Liver (tissue), 9 donors: ENCODE measurements around the gene SHC1. TPM values are rescaled to one million over a fixed set of nuclear protein-coding genes. Genes with fewer than 3 reads are reported as not detected.

ENCODE experiments used
- DNase-seq: peaks from one replicate; pipeline ENCODE4 v3.0.0-alpha.2; 2017; ENCODE audit warnings: low spot score
- H3K27ac ChIP-seq, 2 donors: one replicate each; pipeline ENCODE4 v1.7.0; 2013; ENCODE audit warnings: inconsistent platforms in 2 of 2, low read length in 2 of 2, control low read depth in 1 of 2, low read depth in 1 of 2, mild to moderate bottlenecking in 1 of 2
- H3K27me3 ChIP-seq, 4 donors: one replicate each; pipeline versions ENCODE4 v1.6.1 to v1.7.0; 2013; ENCODE audit warnings: low read length in 3 of 4, inconsistent platforms in 1 of 4, mild to moderate bottlenecking in 1 of 4, moderate library complexity in 1 of 4; ENCODE audit not compliant: control insufficient read depth in 4 of 4, insufficient read depth in 4 of 4
- H3K36me3 ChIP-seq, 4 donors: one replicate each; pipeline versions ENCODE4 v1.6.1 to v1.7.0; 2013; ENCODE audit warnings: low read length in 3 of 4, mild to moderate bottlenecking in 3 of 4, low read depth in 1 of 4, moderate library complexity in 1 of 4; ENCODE audit not compliant: control insufficient read depth in 4 of 4, insufficient read depth in 3 of 4
- H3K4me1 ChIP-seq, 4 donors: one replicate each; pipeline versions ENCODE4 v1.6.1 to v1.7.0; 2013; ENCODE audit warnings: low read length in 3 of 4, mild to moderate bottlenecking in 3 of 4, moderate library complexity in 1 of 4; ENCODE audit not compliant: control insufficient read depth in 4 of 4, insufficient read depth in 4 of 4
- H3K4me3 ChIP-seq, 3 donors: one replicate each; pipeline versions ENCODE4 v1.6.1 to v1.7.0; 2013; ENCODE audit warnings: low read length in 3 of 3, control low read depth in 1 of 3, low read depth in 1 of 3, mild to moderate bottlenecking in 1 of 3
- H3K9ac ChIP-seq, 2 donors: one replicate each; pipeline ENCODE4 v1.7.0; 2013; ENCODE audit warnings: low read length in 2 of 2, mild to moderate bottlenecking in 2 of 2, moderate library complexity in 2 of 2, control low read depth in 1 of 2, low read depth in 1 of 2
- H3K9me3 ChIP-seq, 4 donors: one replicate each; pipeline versions ENCODE4 v1.6.1 to v1.7.0; 2013; ENCODE audit warnings: low read length in 3 of 4; ENCODE audit not compliant: control insufficient read depth in 4 of 4
- ATF3 ChIP-seq: IDR thresholded peaks from 2 replicates; pipeline ENCODE4 v1.6.1; 2016; ENCODE audit warnings: antibody characterized with exemption
- CTCF ChIP-seq: fragments of 150-350 bp; IDR thresholded peaks from 2 replicates; pipeline ENCODE4 v1.5.1; 2017; ENCODE audit warnings: improper control_type of control experiment, low read depth, low read length; ENCODE audit not compliant: missing input control
- EGR1 ChIP-seq, 2 donors: IDR thresholded peaks; 2 replicates each; pipeline ENCODE4 v1.6.1; 2016 to 2018; ENCODE audit warnings: antibody characterized with exemption in 2 of 2, low read depth in 2 of 2
- FOXA1 ChIP-seq: IDR thresholded peaks from 2 replicates; pipeline ENCODE4 v1.6.1; 2016; ENCODE audit warnings: antibody characterized with exemption
- FOXA2 ChIP-seq: IDR thresholded peaks from 2 replicates; pipeline ENCODE4 v1.6.1; 2016; ENCODE audit warnings: antibody characterized with exemption
- GABPA ChIP-seq, 2 donors: IDR thresholded peaks in 1 of 2; conservative IDR thresholded peaks in 1 of 2; 2 replicates each; pipeline ENCODE4 v1.6.1; 2016; ENCODE audit warnings: antibody characterized with exemption in 2 of 2, mild to moderate bottlenecking in 1 of 2, moderate library complexity in 1 of 2
- HNF4A ChIP-seq, 2 donors: conservative IDR thresholded peaks; 2 replicates each; pipeline ENCODE4 v1.6.1; 2016; ENCODE audit warnings: antibody characterized with exemption in 2 of 2, mild to moderate bottlenecking in 2 of 2
- HNF4G ChIP-seq: IDR thresholded peaks from 2 replicates; pipeline ENCODE4 v1.6.1; 2016; ENCODE audit warnings: antibody characterized with exemption
- JUND ChIP-seq, 2 donors: IDR thresholded peaks; 2 replicates each; pipeline ENCODE4 v1.6.1; 2016; ENCODE audit warnings: antibody characterized with exemption in 2 of 2
- NR2F2 ChIP-seq: IDR thresholded peaks from 2 replicates; pipeline ENCODE4 v1.6.1; 2016; ENCODE audit warnings: antibody characterized with exemption
- RAD21 ChIP-seq, 2 donors: IDR thresholded peaks; 2 replicates each; pipeline ENCODE4 v1.6.1; 2016; ENCODE audit warnings: antibody characterized with exemption in 2 of 2, mild to moderate bottlenecking in 2 of 2
- RXRA ChIP-seq, 2 donors: IDR thresholded peaks; 2 replicates each; pipeline ENCODE4 v1.6.1; 2017 to 2018; ENCODE audit warnings: antibody characterized with exemption in 2 of 2, mild to moderate bottlenecking in 1 of 2
- SP1 ChIP-seq: IDR thresholded peaks from 2 replicates; pipeline ENCODE4 v1.6.1; 2018; ENCODE audit warnings: antibody characterized with exemption, mild to moderate bottlenecking
- TAF1 ChIP-seq: conservative IDR thresholded peaks from 2 replicates; pipeline ENCODE4 v1.6.1; 2016; ENCODE audit warnings: antibody characterized with exemption, mild to moderate bottlenecking
- YY1 ChIP-seq: IDR thresholded peaks from 2 replicates; pipeline ENCODE4 v1.6.1; 2016; ENCODE audit warnings: antibody characterized with exemption, mild to moderate bottlenecking
- WGBS: extraction: QIAGEN DNeasy Blood & Tissue Kit; methylation state at CpG from one replicate; pipeline ENCODE4 v1.1.7; 2013; 5-methylcytosine and 5-hydroxymethylcytosine counted together
- polyA plus RNA-seq, 2 donors: library from polyadenylated mRNA; stranded (reverse) in 1 of 2; unstranded in 1 of 2; fragments of 200-250 nt in 1 of 2; fragments of >200 nt in 1 of 2; fragmentation: Nextera tagmentation in 1 of 2; extraction: Ambion mirVana in 1 of 2; gene quantifications; one replicate each; pipeline versions ENCODE4 v1.2.1 to v1.2.3, GENCODE V29; 2013 to 2015
- total RNA-seq, 2 donors: library from RNA; depleted of rRNA; stranded (reverse); fragments of >200 nt; gene quantifications; one replicate each; pipeline ENCODE4 v1.2.3, GENCODE V29; 2014
- TF ChIP-seq, protein P1 (sequence below): IDR thresholded peaks from 2 replicates; pipeline ENCODE4 v1.6.1; 2016; ENCODE audit warnings: antibody characterized with exemption
- TF ChIP-seq, protein P2 (sequence below): IDR thresholded peaks from 2 replicates; pipeline ENCODE4 v1.6.1; 2016; ENCODE audit warnings: antibody characterized with exemption, mild to moderate bottlenecking
- donor health status: healthy.
- donor health status: healthy.
- donor health status: healthy.
- donor health status: healthy.
- donor health status: healthy.

The SHC1 gene
- total and polyA plus RNA-seq, 4 donors = 27.2 to 65.5 (median 58.0) TPM

GRCh38 chr1:154994591-154994990 lies 24.0 kb upstream of the SHC1 start:
- WGBS = 77% methylated on average over 3 of the region's 3 CpGs
- no peak for DNase-seq
- TF ChIP-seq ATF3 (no peak), HNF4G (no peak), RAD21 (IDR thresholded peaks at IDR 0.05) (no peak), YY1 (no peak), GABPA (IDR thresholded peaks at IDR 0.05 in 1 of 2, conservative IDR thresholded peaks at IDR 0.05 in 1 of 2) (no peak), CTCF (no peak), NR2F2 (no peak), EGR1 (IDR thresholded peaks at IDR 0.05; ENCODE audit: low read depth in 2 of 2) (no peak), RXRA (IDR thresholded peaks at IDR 0.05) (no peak), SP1 (no peak), JUND (IDR thresholded peaks at IDR 0.05) (no peak), HNF4A (conservative IDR thresholded peaks at IDR 0.05) (no peak), FOXA2 (no peak), FOXA1 (no peak), TAF1 (no peak)
- TF ChIP-seq, protein P1, sequence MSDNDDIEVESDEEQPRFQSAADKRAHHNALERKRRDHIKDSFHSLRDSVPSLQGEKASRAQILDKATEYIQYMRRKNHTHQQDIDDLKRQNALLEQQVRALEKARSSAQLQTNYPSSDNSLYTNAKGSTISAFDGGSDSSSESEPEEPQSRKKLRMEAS = no peak
- TF ChIP-seq, protein P2, sequence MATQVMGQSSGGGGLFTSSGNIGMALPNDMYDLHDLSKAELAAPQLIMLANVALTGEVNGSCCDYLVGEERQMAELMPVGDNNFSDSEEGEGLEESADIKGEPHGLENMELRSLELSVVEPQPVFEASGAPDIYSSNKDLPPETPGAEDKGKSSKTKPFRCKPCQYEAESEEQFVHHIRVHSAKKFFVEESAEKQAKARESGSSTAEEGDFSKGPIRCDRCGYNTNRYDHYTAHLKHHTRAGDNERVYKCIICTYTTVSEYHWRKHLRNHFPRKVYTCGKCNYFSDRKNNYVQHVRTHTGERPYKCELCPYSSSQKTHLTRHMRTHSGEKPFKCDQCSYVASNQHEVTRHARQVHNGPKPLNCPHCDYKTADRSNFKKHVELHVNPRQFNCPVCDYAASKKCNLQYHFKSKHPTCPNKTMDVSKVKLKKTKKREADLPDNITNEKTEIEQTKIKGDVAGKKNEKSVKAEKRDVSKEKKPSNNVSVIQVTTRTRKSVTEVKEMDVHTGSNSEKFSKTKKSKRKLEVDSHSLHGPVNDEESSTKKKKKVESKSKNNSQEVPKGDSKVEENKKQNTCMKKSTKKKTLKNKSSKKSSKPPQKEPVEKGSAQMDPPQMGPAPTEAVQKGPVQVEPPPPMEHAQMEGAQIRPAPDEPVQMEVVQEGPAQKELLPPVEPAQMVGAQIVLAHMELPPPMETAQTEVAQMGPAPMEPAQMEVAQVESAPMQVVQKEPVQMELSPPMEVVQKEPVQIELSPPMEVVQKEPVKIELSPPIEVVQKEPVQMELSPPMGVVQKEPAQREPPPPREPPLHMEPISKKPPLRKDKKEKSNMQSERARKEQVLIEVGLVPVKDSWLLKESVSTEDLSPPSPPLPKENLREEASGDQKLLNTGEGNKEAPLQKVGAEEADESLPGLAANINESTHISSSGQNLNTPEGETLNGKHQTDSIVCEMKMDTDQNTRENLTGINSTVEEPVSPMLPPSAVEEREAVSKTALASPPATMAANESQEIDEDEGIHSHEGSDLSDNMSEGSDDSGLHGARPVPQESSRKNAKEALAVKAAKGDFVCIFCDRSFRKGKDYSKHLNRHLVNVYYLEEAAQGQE = no peak
- Histone ChIP-seq H3K9ac (no peak overlapping the region), H3K27me3 (no peaks in the 10 kb centered on the region), H3K27ac (no peak overlapping the region), H3K4me3 (no peak overlapping the region), H3K4me1 (peaks cover 0 to 15% (median 9%) of the 10 kb centered on the region in 4 donors), H3K36me3 (peaks cover 0 to 4% (median 1%) of the 10 kb centered on the region in 4 donors), H3K9me3 (no peaks in the 10 kb centered on the region)

DNA sequence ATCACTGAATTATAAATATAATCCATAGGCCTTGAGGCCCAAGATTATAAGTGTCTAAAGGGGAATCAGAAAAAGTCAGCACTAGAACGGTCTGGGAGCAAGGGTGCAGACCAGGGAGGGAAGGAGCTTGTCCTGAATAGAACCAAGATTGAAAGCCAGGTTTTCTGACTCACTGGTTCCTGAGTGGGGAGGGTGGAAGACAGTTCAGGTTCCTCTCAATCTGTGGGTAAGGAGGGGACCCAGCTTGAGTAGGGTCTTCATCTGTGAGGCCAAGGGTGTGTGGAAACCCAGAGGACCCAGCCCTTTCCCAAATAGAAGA lies 23.7 kb upstream of the SHC1 start:
- Histone ChIP-seq H3K27me3 (no peaks in the 10 kb centered on the region), H3K9me3 (no peaks in the 10 kb centered on the region), H3K9ac (no peak overlapping the region), H3K27ac (no peak overlapping the region), H3K4me1 (peaks cover 0 to 14% (median 8%) of the 10 kb centered on the region in 4 donors), H3K4me3 (no peak overlapping the region), H3K36me3 (peaks cover 0 to 6% (median 2%) of the 10 kb centered on the region in 4 donors)
- WGBS = 78% methylated on average over 1 of the region's 1 CpG
- no peak for TF ChIP-seq FOXA2
- TF ChIP-seq RAD21 (IDR thresholded peaks at IDR 0.05) = no peak
- no peak for TF ChIP-seq YY1
- TF ChIP-seq NR2F2 = no peak
- TF ChIP-seq, protein P2 = no peak
- no peak for TF ChIP-seq CTCF
- TF ChIP-seq GABPA (IDR thresholded peaks at IDR 0.05 in 1 of 2, conservative IDR thresholded peaks at IDR 0.05 in 1 of 2) = no peak
- TF ChIP-seq ATF3 = no peak
- TF ChIP-seq SP1 = no peak
- TF ChIP-seq, protein P1 = no peak
- no peak for TF ChIP-seq HNF4A (conservative IDR thresholded peaks at IDR 0.05)
- TF ChIP-seq FOXA1 = no peak
- TF ChIP-seq TAF1 = no peak
- TF ChIP-seq JUND (IDR thresholded peaks at IDR 0.05) = no peak
- no peak for TF ChIP-seq HNF4G
- no peak for DNase-seq
